Activated T-cell treated with anti-CD3 and anti-CD28 coated beads, Interleukin-2, amount 50 U/mL, for 4 hours (primary cell): ENCODE measurements around the gene NOTUM. TPM values are rescaled to one million over a fixed set of nuclear protein-coding genes. Genes with fewer than 3 reads are reported as not detected.

Experiments used
- ATAC-seq, 2 donors: fragments of 200-7000 bp; cut with Tn5 transposase; one replicate each; pipeline ENCODE4 v1.10.0; 2021
- DNase-seq: peaks from one replicate; pipeline ENCODE4 v3.0.0-alpha.2; 2020
- H3K27me3 Mint-ChIP-seq: one replicate; pipeline ENCODE4 v1.8.0; 2021; ENCODE audit warnings: low read depth, mixed read lengths
- H3K36me3 Mint-ChIP-seq: one replicate; pipeline ENCODE4 v1.8.0; 2022; ENCODE audit warnings: mixed read lengths; ENCODE audit not compliant: insufficient read depth
- H3K4me1 Mint-ChIP-seq: one replicate; pipeline ENCODE4 v1.8.0; 2021; ENCODE audit warnings: low read depth, mixed read lengths
- H3K4me3 Mint-ChIP-seq: one replicate; pipeline ENCODE4 v1.8.0; 2021; ENCODE audit warnings: mild to moderate bottlenecking, moderate library complexity, mixed read lengths
- H3K9me3 Mint-ChIP-seq: one replicate; pipeline ENCODE4 v1.8.0; 2021; ENCODE audit warnings: mixed read lengths
- total RNA-seq, 3 donors: library from RNA; stranded (reverse); gene quantifications; one replicate each; pipeline ENCODE4 v1.2.1, GENCODE V29; 2021

The NOTUM gene
- total RNA-seq, 3 donors from 2014 or later, result 0.40 to 0.56 (median 0.41) TPM

GRCh38 chr17:81931557-81932332 is 29.2 kb downstream of the NOTUM start:
- H3K4me1 Mint-ChIP-seq, result peaks cover 5% of the 10 kb centered on the region
- peaks cover 19% of the 10 kb centered on the region for H3K27me3 Mint-ChIP-seq
- H3K36me3 Mint-ChIP-seq, result peaks cover 14% of the 10 kb centered on the region
- no peaks in the 10 kb centered on the region for H3K9me3 Mint-ChIP-seq
- no peak for DNase-seq
- no peak overlapping the region for H3K4me3 Mint-ChIP-seq
- ATAC-seq, result no peak

DNA sequence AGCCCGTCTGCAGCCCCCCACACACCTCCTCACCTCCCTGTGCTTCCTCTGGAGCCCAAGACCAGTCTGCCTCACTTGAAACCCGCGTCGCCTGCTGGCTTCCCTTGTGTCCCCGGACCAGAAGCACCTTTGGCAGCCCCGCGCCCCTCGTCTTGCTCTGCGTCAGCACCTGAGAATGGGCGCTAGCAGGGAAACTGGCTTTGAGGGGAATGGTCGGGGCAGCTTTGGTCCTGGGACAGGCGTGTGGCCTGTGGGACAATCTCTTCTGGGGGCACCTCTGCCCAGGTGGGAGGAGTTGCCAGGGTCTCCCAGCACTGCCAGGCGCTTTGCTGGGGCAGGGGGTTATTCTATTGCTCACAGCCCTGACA is 29.8 kb downstream of the NOTUM start:
- ATAC-seq, result no peak
- Mint-ChIP-seq H3K36me3 (peaks cover 14% of the 10 kb centered on the region), H3K4me3 (no peak overlapping the region), H3K27me3 (peaks cover 19% of the 10 kb centered on the region), H3K4me1 (peaks cover 5% of the 10 kb centered on the region), H3K9me3 (no peaks in the 10 kb centered on the region)
- no peak for DNase-seq

DNA sequence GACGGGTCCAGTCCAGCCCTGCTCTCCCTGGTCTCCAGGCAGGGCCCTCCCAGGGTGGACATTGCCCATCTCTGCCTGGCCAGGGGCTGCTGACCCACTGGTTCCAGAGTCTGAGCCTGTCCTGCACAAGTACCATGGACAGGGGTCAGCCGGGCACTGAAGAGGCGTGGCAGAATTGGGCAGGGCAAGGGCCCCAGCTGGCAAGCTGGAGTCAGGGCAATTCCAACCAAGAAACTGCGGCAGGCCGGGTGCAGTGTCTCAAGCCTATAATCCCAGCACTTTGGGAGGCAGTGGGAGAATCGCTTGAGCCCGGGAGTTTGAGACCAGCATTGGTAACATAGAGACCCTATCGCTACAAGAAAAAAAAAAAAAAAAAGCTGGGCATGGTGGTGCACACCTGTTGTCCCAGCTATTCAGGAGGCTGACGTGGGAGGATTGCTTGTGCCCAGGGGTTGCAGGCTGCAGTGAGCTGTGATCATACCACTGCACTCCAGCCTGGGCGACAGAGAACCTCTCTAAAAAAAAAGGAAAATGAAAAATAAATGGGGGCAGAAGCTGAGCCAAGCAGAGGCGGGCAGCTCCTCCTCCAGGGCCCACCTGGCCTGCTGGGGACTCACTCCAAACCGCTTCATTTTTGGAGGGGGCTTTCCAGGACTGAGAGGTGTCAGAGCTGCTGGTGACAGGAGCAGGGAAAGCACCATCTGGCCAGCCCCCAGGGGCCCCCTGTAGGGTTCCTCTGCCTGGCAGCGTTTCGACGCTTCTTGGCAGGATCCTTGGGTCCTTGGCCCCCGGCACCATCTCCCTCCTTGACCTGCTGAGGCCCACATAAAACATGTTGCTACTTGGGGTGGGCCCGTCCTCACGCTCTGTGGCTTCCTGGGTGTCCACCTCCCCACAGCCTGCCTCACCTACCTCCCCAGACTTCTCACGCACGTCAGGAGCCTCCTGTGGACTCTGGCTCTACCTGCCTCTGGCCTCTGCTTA is 30.6 kb downstream of the NOTUM start:
- no peak for ATAC-seq
- Mint-ChIP-seq H3K27me3 (peaks cover 19% of the 10 kb centered on the region), H3K36me3 (peaks cover 9% of the 10 kb centered on the region), H3K4me1 (peaks cover 9% of the 10 kb centered on the region), H3K9me3 (no peaks in the 10 kb centered on the region), H3K4me3 (no peak overlapping the region)
- DNase-seq, result no peak

- DNase-seq (no peak), ATAC-seq (no peak)
- Mint-ChIP-seq H3K9me3 (no peaks in the 10 kb centered on the region), H3K4me3 (peak overlapping the region; percentile 66), H3K36me3 (peaks cover 5% of the 10 kb centered on the region), H3K4me1 (peaks cover 12% of the 10 kb centered on the region), H3K27me3 (peaks cover 19% of the 10 kb centered on the region)
Observed at GRCh38 chr17:81929253-81930141, 31.5 kb downstream of the NOTUM start.

DNA sequence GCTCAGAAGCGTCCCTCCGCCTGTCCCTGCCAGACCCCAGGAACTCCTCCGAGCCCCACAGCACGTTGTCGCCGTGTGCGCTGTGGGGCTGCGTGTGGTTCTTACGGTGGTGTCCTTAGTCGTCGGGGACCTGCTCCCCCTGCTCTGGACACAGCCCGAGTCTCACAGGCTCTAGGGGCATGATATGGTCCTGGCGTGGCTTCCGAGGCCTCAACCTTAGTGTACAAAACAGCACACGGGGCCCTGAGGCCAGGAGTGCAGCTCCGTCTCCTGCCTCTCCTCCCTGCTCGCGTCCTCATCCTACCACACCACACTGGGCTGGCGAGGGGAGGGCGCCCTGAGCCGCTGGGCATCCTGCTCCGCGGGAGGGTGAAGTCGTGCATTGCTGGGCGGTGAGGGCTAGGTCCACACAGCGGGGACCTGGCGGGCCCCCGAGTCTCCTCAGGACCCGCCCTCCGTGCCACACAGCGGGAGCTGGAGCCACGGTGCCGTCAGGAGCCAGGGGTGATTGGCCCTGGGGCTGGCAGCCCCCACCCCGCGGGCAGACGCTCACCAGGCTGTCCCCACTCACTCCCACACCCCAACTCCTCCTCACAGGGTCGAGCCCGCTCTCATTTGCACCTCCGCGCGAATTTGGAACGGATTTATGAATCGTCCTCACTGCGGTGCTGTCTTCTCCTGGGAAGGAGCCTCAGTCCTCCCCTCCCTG is 32.3 kb downstream of the NOTUM start:
- peaks cover under 1% of the 10 kb centered on the region for H3K36me3 Mint-ChIP-seq
- DNase-seq, result no peak
- no peaks in the 10 kb centered on the region for H3K9me3 Mint-ChIP-seq
- ATAC-seq, result no peak
- H3K27me3 Mint-ChIP-seq, result peaks cover 19% of the 10 kb centered on the region
- H3K4me3 Mint-ChIP-seq, result peak overlapping the region; percentile 66
- H3K4me1 Mint-ChIP-seq, result peaks cover 16% of the 10 kb centered on the region

- H3K4me3 Mint-ChIP-seq, result peak within 1 kb of the TSS; percentile 89
- H3K4me1 Mint-ChIP-seq, result peaks cover 16% of the 10 kb centered on the region
- ATAC-seq, result peak; percentile 71 to 73
Observed at GRCh38 chr17:81927653-81928543, 33.1 kb downstream of the NOTUM start, which contains the start of gene MAFG. Gene MAFG, minus strand, starts transcription at chr17:81927735. Its CDS starts 4,550 bp downstream, at chr17:81923185.

DNA sequence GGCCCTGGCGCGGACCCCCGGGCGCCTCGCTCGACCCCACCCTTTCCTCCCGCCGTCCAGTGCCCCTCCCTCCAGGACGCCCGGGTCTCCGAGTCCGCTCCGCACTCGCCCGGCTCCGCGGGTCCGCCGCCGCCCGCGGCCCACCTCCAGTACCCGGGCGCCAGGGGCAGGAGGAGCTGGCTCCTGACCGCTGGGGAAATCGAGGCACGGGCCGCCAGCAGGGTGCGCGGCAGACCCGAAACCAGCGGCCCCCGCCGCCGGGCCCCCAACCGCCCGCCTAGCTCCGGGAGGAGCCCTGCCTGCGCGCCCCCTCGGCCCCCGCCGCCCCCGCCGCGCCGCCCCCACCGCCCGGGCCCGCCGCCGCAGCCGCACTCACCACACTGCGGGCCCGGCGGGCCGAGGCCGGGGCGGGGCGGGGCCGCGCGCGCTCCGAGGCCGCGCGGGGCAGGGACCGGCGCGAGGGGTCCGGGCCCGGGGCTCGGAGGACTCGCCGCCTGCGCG is 33.8 kb downstream of the NOTUM start:
- ATAC-seq (peak; percentile 8 to 16), DNase-seq (peak; percentile 26)
- Mint-ChIP-seq H3K9me3 (no peaks in the 10 kb centered on the region), H3K36me3 (peaks cover 2% of the 10 kb centered on the region), H3K4me1 (peaks cover 16% of the 10 kb centered on the region), H3K27me3 (peaks cover 19% of the 10 kb centered on the region), H3K4me3 (no peak overlapping the region)

More at GRCh38 chr17:81927653-81928543, 33.1 kb downstream of the NOTUM start, which contains the start of gene MAFG:
- DNase-seq, result peak; percentile 85
- Mint-ChIP-seq H3K9me3 (no peaks in the 10 kb centered on the region), H3K36me3 (no peaks in the 10 kb centered on the region), H3K27me3 (peaks cover 19% of the 10 kb centered on the region)

DNA sequence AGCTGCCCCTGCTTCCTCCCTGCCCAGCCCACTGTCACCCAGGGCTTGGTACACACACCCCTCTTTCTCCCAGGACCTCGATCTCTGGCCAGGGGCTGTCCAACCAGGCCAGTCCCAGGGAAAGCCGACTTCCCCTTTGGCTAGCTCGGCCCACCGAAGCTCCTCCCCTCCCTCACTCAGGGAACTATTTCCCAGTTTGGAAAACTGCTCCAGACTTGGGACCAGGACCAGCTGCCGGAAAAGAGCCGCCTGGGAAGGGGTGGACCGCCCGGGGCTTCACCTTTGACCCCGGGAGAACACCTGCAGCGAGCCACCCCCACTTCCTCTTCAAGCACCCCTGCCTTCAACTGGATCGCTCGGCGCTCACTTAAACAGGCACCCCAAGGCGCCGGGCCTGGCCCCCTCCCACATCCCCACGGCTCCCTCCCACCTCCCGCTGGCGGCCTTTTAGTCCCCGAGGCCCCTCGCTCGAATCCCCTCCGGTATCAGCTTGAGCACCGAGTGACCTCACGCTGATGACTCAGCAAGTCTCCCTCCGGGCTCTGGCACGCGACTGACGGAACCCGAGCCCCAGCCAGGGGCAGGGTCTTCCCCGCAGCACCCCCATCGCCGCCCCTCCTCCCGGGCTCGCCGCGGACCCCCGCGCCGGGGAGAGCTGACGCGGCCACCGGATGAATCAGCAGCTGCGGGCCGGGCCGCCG is 34.4 kb downstream of the NOTUM start:
- ATAC-seq (peak; percentile 36 to 42), DNase-seq (peak; percentile 59)
- peaks cover 16% of the 10 kb centered on the region for H3K4me1 Mint-ChIP-seq
- peak overlapping the region; percentile 89 for H3K4me3 Mint-ChIP-seq
- H3K36me3 Mint-ChIP-seq, result peaks cover 3% of the 10 kb centered on the region
- no peaks in the 10 kb centered on the region for H3K9me3 Mint-ChIP-seq
- H3K27me3 Mint-ChIP-seq, result peaks cover 15% of the 10 kb centered on the region

GRCh38 chr17:81925860-81926450 is 35.0 kb downstream of the NOTUM start:
- Mint-ChIP-seq H3K27me3 (peaks cover 12% of the 10 kb centered on the region), H3K4me3 (peak overlapping the region; percentile 89), H3K4me1 (peaks cover 16% of the 10 kb centered on the region), H3K9me3 (no peaks in the 10 kb centered on the region), H3K36me3 (peaks cover 6% of the 10 kb centered on the region)
- no peak for DNase-seq
- no peak for ATAC-seq

DNA sequence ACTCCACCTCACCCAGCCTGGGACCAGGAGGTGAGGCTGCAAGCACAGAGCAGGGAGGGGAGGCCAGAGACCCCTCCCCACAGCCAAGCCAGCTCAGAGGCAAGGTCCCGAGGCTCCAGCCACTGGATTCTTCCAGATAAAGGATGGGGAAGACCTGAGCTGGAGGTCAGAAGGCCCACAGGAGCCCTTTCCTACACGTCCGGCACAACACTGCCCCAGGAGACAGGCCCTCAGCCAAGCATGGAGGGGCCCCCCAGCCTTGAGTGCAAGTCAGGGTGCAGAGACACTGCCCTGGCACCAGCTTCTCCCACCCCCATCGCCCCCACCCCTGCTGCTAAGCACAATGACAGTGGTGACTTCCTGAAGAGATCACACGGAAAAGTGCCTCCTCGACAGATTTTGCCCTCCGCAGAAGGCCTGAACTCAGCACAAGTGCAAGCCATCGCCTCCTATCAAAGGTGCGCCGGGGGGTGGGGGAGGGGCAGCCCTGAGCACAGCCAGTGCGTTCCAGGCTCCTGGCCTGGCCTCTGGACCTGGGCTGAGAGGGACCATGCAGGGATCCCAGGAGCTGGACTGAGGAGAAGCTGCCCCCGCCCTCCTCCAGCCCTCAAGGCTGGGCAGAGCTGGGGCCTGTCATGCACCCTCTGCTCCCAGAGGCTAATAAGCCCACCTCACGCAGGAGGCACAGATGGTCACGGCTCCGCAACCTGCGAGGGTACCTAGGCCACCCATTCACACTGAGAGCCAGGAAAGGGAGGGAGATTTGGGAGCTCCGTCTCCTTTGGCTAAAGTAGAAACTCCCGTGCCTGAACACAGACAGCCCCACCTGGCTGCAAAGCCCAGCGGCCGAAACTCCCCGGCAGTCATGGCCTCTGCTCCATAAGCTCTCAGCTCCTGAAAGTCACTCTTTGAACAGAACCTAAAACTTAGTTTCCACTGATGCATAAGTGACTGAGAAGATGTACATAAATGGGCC is 36.1 kb downstream of the NOTUM start:
- H3K4me3 Mint-ChIP-seq, result peak overlapping the region; percentile 89
- peaks cover 7% of the 10 kb centered on the region for H3K36me3 Mint-ChIP-seq
- no peaks in the 10 kb centered on the region for H3K9me3 Mint-ChIP-seq
- peaks cover 16% of the 10 kb centered on the region for H3K4me1 Mint-ChIP-seq
- ATAC-seq (no peak), DNase-seq (no peak)
- H3K27me3 Mint-ChIP-seq, result peaks cover 7% of the 10 kb centered on the region
